SK-N-SH (cell line): ENCODE results near the gene ASB18.

Experiments used
- CHD2 ChIP-seq: fragments of 150-350 bp; IDR thresholded peaks from 2 replicates; pipeline ENCODE4 v1.6.1; 2018; ENCODE audit warnings: low read length; ENCODE audit not compliant: partially characterized antibody
- EP300 ChIP-seq, 2 experiments: IDR thresholded peaks; 2 replicates each; pipeline versions ENCODE4 v1.4.0 to v1.6.1; 2012; ENCODE audit warnings: borderline replicate concordance in 1 of 2, low read depth in 1 of 2, low read length in 1 of 2
- EZH2phosphoT487 ChIP-seq: fragments of 200-600 bp; sonication (generic); IDR thresholded peaks from 2 replicates; pipeline ENCODE4 v1.6.1; 2017; ENCODE audit warnings: low read depth, mixed run types, mild to moderate bottlenecking, antibody characterized with exemption, moderate library complexity, borderline replicate concordance
- FOXJ3 ChIP-seq: sonication (generic); formaldehyde crosslinking; IDR thresholded peaks from 2 replicates; pipeline ENCODE4 v1.5.1; 2020; ENCODE audit warnings: mild to moderate bottlenecking, missing genetic modification reagents
- NRF1 ChIP-seq: IDR thresholded peaks from 2 replicates; pipeline ENCODE4 v1.6.1; 2012; ENCODE audit warnings: low read depth, mild to moderate bottlenecking, low read length
- TAF1 ChIP-seq: IDR thresholded peaks from 2 replicates; pipeline ENCODE4 v1.6.1; 2012; ENCODE audit warnings: low read depth, mild to moderate bottlenecking, low read length, moderate library complexity, borderline replicate concordance
- YY1 ChIP-seq: IDR thresholded peaks from 2 replicates; pipeline ENCODE4 v1.4.0; 2012; ENCODE audit warnings: low read depth, mild to moderate bottlenecking
- TF ChIP-seq, protein P1 (sequence below): fragments of 200-600 bp; sonication (generic); IDR thresholded peaks from 2 replicates; pipeline ENCODE4 v1.6.1; 2017; ENCODE audit warnings: antibody characterized with exemption, mild to moderate bottlenecking, moderate library complexity
- TF ChIP-seq, protein P2 (sequence below): IDR thresholded peaks from 2 replicates; pipeline ENCODE4; 2012
- TF ChIP-seq, protein P3 (sequence below): fragments of 150-350 bp; IDR thresholded peaks from 2 replicates; pipeline ENCODE4 v1.6.1; 2017; ENCODE audit warnings: antibody characterized with exemption, low read length, low read depth, borderline replicate concordance

DNA sequence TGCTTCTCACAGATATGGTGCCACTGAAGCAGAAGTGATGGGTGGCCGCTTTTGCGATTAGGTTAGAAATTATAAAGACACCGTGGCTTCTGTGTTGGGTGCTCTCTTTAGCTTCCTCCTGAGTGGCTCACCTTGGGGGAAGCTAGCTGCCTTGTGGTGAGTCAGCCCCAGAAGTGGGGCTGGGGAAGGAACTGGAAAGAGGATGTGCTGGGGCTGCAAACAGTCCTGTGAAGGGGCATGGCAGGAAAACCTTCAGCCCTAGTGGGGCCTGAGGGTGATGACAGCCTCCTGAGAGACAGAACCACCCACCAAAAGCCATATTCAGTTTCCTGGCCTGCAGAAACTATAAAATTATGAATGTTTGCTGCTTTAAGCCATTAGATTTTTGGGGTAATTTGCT lies 8.9 kb upstream of the ASB18 start:
- TF ChIP-seq, protein P1, sequence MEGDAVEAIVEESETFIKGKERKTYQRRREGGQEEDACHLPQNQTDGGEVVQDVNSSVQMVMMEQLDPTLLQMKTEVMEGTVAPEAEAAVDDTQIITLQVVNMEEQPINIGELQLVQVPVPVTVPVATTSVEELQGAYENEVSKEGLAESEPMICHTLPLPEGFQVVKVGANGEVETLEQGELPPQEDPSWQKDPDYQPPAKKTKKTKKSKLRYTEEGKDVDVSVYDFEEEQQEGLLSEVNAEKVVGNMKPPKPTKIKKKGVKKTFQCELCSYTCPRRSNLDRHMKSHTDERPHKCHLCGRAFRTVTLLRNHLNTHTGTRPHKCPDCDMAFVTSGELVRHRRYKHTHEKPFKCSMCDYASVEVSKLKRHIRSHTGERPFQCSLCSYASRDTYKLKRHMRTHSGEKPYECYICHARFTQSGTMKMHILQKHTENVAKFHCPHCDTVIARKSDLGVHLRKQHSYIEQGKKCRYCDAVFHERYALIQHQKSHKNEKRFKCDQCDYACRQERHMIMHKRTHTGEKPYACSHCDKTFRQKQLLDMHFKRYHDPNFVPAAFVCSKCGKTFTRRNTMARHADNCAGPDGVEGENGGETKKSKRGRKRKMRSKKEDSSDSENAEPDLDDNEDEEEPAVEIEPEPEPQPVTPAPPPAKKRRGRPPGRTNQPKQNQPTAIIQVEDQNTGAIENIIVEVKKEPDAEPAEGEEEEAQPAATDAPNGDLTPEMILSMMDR, result no peak
- TF ChIP-seq, protein P2, sequence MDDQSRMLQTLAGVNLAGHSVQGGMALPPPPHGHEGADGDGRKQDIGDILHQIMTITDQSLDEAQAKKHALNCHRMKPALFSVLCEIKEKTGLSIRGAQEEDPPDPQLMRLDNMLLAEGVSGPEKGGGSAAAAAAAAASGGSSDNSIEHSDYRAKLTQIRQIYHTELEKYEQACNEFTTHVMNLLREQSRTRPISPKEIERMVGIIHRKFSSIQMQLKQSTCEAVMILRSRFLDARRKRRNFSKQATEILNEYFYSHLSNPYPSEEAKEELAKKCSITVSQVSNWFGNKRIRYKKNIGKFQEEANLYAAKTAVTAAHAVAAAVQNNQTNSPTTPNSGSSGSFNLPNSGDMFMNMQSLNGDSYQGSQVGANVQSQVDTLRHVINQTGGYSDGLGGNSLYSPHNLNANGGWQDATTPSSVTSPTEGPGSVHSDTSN, result no peak
- TF ChIP-seq CHD2 (no peak), EZH2phosphoT487 (no peak), YY1 (no peak), EP300 (IDR thresholded peaks at IDR 0.05; ENCODE audit: borderline replicate concordance in 1 of 2, low read depth in 1 of 2, low read length in 1 of 2) (no peak), TAF1 (no peak), NRF1 (no peak), FOXJ3 (CRISPR knock-in tag) (no peak)
- TF ChIP-seq, protein P3, sequence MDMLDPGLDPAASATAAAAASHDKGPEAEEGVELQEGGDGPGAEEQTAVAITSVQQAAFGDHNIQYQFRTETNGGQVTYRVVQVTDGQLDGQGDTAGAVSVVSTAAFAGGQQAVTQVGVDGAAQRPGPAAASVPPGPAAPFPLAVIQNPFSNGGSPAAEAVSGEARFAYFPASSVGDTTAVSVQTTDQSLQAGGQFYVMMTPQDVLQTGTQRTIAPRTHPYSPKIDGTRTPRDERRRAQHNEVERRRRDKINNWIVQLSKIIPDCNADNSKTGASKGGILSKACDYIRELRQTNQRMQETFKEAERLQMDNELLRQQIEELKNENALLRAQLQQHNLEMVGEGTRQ, result no peak
